ENCODE measurements around the gene MYH7.

DNA sequence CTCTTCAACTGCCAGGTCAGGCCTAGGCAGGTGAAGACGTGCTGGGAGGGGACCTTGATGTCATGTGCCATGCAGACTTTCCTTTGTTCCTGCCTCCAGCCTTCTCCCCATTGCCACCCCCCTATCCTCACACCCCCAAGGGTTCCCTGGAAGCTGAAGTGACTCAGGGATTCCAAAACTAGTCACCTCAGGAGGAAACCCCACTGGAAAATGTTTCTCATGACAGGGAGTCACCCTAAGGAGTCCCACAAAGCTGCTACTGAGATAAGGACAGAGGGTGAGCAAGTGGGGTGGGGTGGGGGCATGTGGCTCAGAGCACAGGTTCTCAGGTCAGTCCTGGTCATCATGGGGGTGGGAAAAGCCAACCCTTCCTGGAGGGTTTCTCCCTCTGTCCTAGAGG is 65.2 kb downstream of the MYH7 start:
- TF ChIP-seq, protein P1, sequence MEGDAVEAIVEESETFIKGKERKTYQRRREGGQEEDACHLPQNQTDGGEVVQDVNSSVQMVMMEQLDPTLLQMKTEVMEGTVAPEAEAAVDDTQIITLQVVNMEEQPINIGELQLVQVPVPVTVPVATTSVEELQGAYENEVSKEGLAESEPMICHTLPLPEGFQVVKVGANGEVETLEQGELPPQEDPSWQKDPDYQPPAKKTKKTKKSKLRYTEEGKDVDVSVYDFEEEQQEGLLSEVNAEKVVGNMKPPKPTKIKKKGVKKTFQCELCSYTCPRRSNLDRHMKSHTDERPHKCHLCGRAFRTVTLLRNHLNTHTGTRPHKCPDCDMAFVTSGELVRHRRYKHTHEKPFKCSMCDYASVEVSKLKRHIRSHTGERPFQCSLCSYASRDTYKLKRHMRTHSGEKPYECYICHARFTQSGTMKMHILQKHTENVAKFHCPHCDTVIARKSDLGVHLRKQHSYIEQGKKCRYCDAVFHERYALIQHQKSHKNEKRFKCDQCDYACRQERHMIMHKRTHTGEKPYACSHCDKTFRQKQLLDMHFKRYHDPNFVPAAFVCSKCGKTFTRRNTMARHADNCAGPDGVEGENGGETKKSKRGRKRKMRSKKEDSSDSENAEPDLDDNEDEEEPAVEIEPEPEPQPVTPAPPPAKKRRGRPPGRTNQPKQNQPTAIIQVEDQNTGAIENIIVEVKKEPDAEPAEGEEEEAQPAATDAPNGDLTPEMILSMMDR (IDR thresholded peaks at IDR 0.05), result no peak
- no peak for TF ChIP-seq FOXJ3 (CRISPR knock-in tag; IDR thresholded peaks at IDR 0.05)
- TF ChIP-seq, protein P2, sequence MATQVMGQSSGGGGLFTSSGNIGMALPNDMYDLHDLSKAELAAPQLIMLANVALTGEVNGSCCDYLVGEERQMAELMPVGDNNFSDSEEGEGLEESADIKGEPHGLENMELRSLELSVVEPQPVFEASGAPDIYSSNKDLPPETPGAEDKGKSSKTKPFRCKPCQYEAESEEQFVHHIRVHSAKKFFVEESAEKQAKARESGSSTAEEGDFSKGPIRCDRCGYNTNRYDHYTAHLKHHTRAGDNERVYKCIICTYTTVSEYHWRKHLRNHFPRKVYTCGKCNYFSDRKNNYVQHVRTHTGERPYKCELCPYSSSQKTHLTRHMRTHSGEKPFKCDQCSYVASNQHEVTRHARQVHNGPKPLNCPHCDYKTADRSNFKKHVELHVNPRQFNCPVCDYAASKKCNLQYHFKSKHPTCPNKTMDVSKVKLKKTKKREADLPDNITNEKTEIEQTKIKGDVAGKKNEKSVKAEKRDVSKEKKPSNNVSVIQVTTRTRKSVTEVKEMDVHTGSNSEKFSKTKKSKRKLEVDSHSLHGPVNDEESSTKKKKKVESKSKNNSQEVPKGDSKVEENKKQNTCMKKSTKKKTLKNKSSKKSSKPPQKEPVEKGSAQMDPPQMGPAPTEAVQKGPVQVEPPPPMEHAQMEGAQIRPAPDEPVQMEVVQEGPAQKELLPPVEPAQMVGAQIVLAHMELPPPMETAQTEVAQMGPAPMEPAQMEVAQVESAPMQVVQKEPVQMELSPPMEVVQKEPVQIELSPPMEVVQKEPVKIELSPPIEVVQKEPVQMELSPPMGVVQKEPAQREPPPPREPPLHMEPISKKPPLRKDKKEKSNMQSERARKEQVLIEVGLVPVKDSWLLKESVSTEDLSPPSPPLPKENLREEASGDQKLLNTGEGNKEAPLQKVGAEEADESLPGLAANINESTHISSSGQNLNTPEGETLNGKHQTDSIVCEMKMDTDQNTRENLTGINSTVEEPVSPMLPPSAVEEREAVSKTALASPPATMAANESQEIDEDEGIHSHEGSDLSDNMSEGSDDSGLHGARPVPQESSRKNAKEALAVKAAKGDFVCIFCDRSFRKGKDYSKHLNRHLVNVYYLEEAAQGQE (IDR thresholded peaks at IDR 0.05; ENCODE audit: low read depth, low read length), result no peak
- no peak for TF ChIP-seq SMC3 (IDR thresholded peaks at IDR 0.05; ENCODE audit: low read depth, low read length)
- no peak for TF ChIP-seq POLR2AphosphoS5 (IDR thresholded peaks at IDR 0.05; ENCODE audit: low read depth, low read length)
- no peak for TF ChIP-seq RFX5 (IDR thresholded peaks at IDR 0.05; ENCODE audit: low read length)
